Loucy (cell line): Measurements from ENCODE around the gene APC.
"Not testable (repeated sequence)": the region's sequence is repeated elsewhere in the genome, so short reads cannot be mapped to it uniquely, and the experiment has no call there.

Experiments used
- H2AFZ ChIP-seq: fragments of 200-600 bp; sonication (generic); 2 replicates; pipeline ENCODE4 v1.6.0; 2016; ENCODE audit warnings: antibody characterized with exemption, mild to moderate bottlenecking, low read length, moderate library complexity
- H3F3A ChIP-seq: fragments of 200-600 bp; 2 replicates; pipeline ENCODE4 v1.6.0; 2016; ENCODE audit warnings: antibody characterized with exemption, low read depth, mild to moderate bottlenecking
- H3K27me3 ChIP-seq: fragments of 200-600 bp; sonication (generic); 2 replicates; pipeline ENCODE4 v1.6.1; 2014; ENCODE audit warnings: low read length, mild to moderate bottlenecking; ENCODE audit not compliant: insufficient read depth, poor library complexity, severe bottlenecking
- H3K36me3 ChIP-seq: fragments of 200-600 bp; sonication (generic); 2 replicates; pipeline ENCODE4 v1.6.1; 2016; ENCODE audit warnings: low read length; ENCODE audit not compliant: insufficient read depth
- H3K4me1 ChIP-seq: fragments of 200-600 bp; sonication (generic); 2 replicates; pipeline ENCODE4 v1.5.1; 2014; ENCODE audit warnings: low read length, mild to moderate bottlenecking; ENCODE audit not compliant: insufficient read depth, poor library complexity, severe bottlenecking
- H3K4me2 ChIP-seq: fragments of 200-600 bp; sonication (generic); 2 replicates; pipeline ENCODE4 v1.6.0; 2014; ENCODE audit warnings: antibody characterized with exemption, low read length, low read depth, mild to moderate bottlenecking; ENCODE audit not compliant: poor library complexity, severe bottlenecking
- H3K4me3 ChIP-seq: fragments of 200-600 bp; sonication (generic); 2 replicates; pipeline ENCODE4 v1.5.1; 2014; ENCODE audit warnings: low read length, mild to moderate bottlenecking, mixed read lengths; ENCODE audit not compliant: poor library complexity, severe bottlenecking
- H3K79me2 ChIP-seq: fragments of 200-600 bp; sonication (generic); 2 replicates; pipeline ENCODE4 v1.6.1; 2014; ENCODE audit warnings: low read length; ENCODE audit not compliant: insufficient read depth
- H3K9ac ChIP-seq: fragments of 200-600 bp; sonication (generic); 2 replicates; pipeline ENCODE4 v1.6.0; 2014; ENCODE audit warnings: mild to moderate bottlenecking, low read depth, low read length, moderate library complexity; ENCODE audit not compliant: poor library complexity, severe bottlenecking
- H3K9me2 ChIP-seq: fragments of 200-600 bp; sonication (generic); replicated peaks from 2 replicates; pipeline ENCODE4 v1.6.1; 2016; ENCODE audit warnings: low read depth, low read length, mixed read lengths
- H3K9me3 ChIP-seq: fragments of 200-600 bp; sonication (generic); 2 replicates; pipeline ENCODE4 v1.6.1; 2014; ENCODE audit warnings: mild to moderate bottlenecking, antibody characterized with exemption, low read length, low read depth; ENCODE audit not compliant: insufficient read depth
- H4K20me1 ChIP-seq: fragments of 200-600 bp; sonication (generic); 2 replicates; pipeline ENCODE4 v1.6.0; 2014; ENCODE audit warnings: antibody characterized with exemption, low read length, mild to moderate bottlenecking; ENCODE audit not compliant: insufficient read depth, poor library complexity, severe bottlenecking
- EZH2phosphoT487 ChIP-seq: fragments of 200-600 bp; IDR thresholded peaks from 2 replicates; pipeline ENCODE4 v1.6.1; 2018; ENCODE audit warnings: antibody characterized with exemption, mild to moderate bottlenecking, moderate library complexity, borderline replicate concordance
- TF ChIP-seq, protein P1 (sequence below): fragments of 200-600 bp; sonication (generic); conservative IDR thresholded peaks from 2 replicates; pipeline ENCODE4 v1.5.1; 2014; ENCODE audit warnings: mild to moderate bottlenecking, antibody characterized with exemption, low read length

APC gene

DNA sequence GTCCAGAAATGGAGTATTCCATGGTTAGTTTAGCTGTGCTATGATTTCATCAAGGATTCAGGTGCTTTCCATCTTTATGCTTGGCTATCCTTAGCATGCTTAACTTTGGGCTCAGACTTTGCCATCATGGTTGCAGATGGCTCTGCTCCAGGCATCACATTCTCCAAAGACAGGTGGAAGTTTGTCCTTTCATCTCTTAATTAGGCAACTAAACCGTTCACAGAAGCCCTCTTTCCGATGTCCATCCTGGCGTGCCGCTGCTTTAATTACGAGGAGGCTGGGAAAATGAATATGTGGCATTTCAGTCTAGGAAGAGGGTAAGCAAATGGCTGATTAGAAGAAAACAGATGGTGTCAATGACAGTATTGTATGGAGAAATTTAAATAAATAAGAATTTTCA lies 24.5 kb upstream of the APC start:
- Histone ChIP-seq H4K20me1 (no peaks in the 10 kb centered on the region), H3K79me2 (peaks cover 49% of the 10 kb centered on the region), H3K4me1 (peaks cover 22% of the 10 kb centered on the region)

DNA sequence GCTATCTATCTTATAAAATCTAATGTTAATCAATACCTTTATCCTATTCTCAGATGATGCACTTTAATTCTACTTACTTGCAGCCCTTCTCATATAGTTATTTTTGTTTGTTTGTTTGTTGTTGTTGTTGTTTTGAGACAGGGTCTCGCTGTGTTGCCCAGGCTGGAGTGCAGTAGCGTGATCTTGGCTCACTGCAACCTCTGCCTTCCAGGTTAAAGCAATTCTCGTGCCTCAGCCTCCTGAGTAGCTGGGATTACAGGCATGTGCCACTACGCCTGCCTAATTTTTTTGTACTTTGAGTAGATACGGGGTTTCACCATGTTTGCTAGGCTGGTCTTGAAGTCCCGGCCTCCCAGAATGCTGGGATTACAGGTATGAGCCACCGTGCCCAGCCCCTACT lies 20.8 kb upstream of the APC start:
- not testable (repeated sequence) for H2AFZ ChIP-seq, H4K20me1 ChIP-seq, H3K9me3 ChIP-seq, H3K4me1 ChIP-seq, H3K9ac ChIP-seq, H3K36me3 ChIP-seq, H3K27me3 ChIP-seq, H3F3A ChIP-seq, H3K9me2 ChIP-seq, H3K4me2 ChIP-seq, H3K4me3 ChIP-seq
- peaks cover 23% of the 10 kb centered on the region for H3K79me2 ChIP-seq

More for the DNA sequence above, 24.5 kb upstream of the APC start:
- no peak overlapping the region for H3K4me3 ChIP-seq
- no peaks in the 10 kb centered on the region for H3K27me3 ChIP-seq
- H3K9ac ChIP-seq = no peak overlapping the region
- no peaks in the 10 kb centered on the region for H3K36me3 ChIP-seq
- H2AFZ ChIP-seq = no peak overlapping the region
- no peak overlapping the region for H3K4me2 ChIP-seq
- no peaks in the 10 kb centered on the region for H3K9me2 ChIP-seq
- no peaks in the 10 kb centered on the region for H3F3A ChIP-seq
- no peaks in the 10 kb centered on the region for H3K9me3 ChIP-seq
- TF ChIP-seq, protein P1, sequence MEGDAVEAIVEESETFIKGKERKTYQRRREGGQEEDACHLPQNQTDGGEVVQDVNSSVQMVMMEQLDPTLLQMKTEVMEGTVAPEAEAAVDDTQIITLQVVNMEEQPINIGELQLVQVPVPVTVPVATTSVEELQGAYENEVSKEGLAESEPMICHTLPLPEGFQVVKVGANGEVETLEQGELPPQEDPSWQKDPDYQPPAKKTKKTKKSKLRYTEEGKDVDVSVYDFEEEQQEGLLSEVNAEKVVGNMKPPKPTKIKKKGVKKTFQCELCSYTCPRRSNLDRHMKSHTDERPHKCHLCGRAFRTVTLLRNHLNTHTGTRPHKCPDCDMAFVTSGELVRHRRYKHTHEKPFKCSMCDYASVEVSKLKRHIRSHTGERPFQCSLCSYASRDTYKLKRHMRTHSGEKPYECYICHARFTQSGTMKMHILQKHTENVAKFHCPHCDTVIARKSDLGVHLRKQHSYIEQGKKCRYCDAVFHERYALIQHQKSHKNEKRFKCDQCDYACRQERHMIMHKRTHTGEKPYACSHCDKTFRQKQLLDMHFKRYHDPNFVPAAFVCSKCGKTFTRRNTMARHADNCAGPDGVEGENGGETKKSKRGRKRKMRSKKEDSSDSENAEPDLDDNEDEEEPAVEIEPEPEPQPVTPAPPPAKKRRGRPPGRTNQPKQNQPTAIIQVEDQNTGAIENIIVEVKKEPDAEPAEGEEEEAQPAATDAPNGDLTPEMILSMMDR = no peak
- TF ChIP-seq EZH2phosphoT487 = no peak

DNA sequence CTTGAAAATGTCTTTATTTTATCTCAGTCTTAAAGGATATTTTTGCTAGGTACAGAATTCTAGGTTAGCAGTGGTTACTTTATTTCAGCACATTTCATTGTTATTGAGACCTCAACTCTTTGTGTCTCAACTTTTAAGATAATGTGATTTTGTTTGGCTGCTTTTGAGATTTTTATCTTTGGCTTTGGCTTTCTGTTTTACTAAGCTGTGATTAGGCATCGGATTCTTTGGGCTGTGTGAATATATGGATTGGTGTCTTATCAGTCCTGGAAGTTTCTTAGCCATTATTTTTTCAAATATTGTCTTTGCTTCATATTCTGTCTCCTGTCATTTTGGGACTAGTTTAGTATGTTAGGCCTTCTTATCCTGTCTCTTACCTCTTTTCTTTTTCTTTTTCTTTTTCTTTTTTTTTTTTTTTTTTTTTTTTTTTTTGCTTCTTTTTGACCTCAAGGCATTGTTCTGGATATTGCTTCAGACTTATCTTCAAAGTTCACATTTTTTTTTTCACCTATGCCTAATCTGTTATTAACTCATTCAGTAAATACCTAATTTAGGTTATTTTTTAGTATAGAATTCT lies 20.1 kb upstream of the APC start:
- no peak for TF ChIP-seq EZH2phosphoT487
- TF ChIP-seq, protein P1 = no peak
- Histone ChIP-seq H3K36me3 (no peaks in the 10 kb centered on the region), H3K4me2 (no peak overlapping the region), H3K9ac (no peak overlapping the region), H3K4me3 (no peak overlapping the region), H3K79me2 (peaks cover 21% of the 10 kb centered on the region), H3K27me3 (no peaks in the 10 kb centered on the region), H3F3A (no peaks in the 10 kb centered on the region), H2AFZ (no peak overlapping the region), H3K9me3 (no peaks in the 10 kb centered on the region), H3K9me2 (no peaks in the 10 kb centered on the region), H4K20me1 (no peaks in the 10 kb centered on the region), H3K4me1 (no peaks in the 10 kb centered on the region)

DNA sequence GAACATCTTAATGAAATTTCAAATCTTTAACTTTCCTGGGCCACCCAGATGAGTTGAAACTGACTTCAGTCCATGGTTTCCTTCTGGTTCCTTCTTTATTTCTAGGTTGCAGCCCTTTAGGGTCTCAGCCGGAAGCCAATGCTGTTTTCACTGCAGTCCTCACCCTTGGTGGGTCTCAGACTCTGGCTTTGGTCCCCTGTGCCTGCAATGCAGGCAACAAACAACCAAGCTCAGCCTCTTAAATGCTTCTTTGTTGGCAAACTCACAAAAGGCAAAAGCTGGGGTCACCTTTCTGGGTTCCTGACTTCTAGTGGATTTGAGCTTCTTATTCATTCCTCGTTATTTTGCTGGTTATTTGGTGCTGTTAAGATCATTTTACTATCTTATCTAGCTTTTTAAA lies 19.3 kb upstream of the APC start:
- H3K9ac ChIP-seq = no peak overlapping the region
- H3F3A ChIP-seq = no peaks in the 10 kb centered on the region
- no peak for TF ChIP-seq EZH2phosphoT487
- TF ChIP-seq, protein P1 = no peak
- H3K4me3 ChIP-seq = no peak overlapping the region
- H3K4me1 ChIP-seq = no peaks in the 10 kb centered on the region
- no peaks in the 10 kb centered on the region for H3K9me3 ChIP-seq
- no peaks in the 10 kb centered on the region for H4K20me1 ChIP-seq
- H2AFZ ChIP-seq = no peak overlapping the region
- peaks cover 21% of the 10 kb centered on the region for H3K79me2 ChIP-seq
- no peaks in the 10 kb centered on the region for H3K36me3 ChIP-seq
- no peaks in the 10 kb centered on the region for H3K9me2 ChIP-seq
- no peaks in the 10 kb centered on the region for H3K27me3 ChIP-seq
- no peak overlapping the region for H3K4me2 ChIP-seq
